T47D (cell line): Measurements from ENCODE around the gene GCSH.
"Not testable (repeated sequence)": the region's sequence is repeated elsewhere in the genome, so short reads cannot be mapped to it uniquely, and the experiment has no call there.

ENCODE experiments used
- DNase-seq, 2 experiments: peaks; one replicate each; pipeline versions ENCODE4 v3.0.0 to v3.0.0-alpha.2; 2011 to 2012; ENCODE audit warnings: low read depth in 1 of 2, low spot score in 1 of 2
- JUND ChIP-seq: IDR thresholded peaks from 2 replicates; pipeline ENCODE4 v1.6.1; 2012; ENCODE audit warnings: low read depth
- in situ Hi-C: cut with HindIII; loops from 2 replicates; pipeline ENCODE4 v1.10.0; 2016; ENCODE audit warnings: low sequenced_read_pairs, low pct_unique_long_range_greater_than_20kb

The GCSH gene

DNA sequence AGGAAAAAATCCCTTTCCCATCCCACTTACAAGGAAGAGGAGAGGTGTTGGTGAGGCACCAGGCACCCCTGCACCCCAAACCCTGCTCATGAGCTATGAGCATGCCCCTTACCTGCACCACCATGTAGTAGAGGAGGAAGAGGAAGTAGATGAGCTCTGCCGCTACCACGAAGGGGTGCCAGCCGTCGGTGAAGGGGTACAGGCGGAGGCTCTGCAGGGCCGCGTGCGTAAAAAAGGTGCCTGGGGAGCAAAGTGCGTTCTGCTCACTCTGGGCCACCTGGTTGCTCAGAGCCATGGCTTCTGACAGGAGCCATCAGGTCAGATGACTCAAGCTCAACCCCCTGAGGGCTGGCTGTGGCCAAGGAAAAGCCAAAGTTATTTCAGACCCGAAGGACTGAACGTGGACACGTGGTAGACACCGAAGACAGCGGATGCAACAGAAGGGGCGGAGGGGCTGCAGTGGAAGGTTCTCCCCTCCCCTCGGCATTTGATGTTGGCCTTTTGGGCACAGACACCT is 25.3 kb upstream of the GCSH start:
- in situ Hi-C loops: no loop called here
- no peak for TF ChIP-seq JUND
- no peak for DNase-seq

DNA sequence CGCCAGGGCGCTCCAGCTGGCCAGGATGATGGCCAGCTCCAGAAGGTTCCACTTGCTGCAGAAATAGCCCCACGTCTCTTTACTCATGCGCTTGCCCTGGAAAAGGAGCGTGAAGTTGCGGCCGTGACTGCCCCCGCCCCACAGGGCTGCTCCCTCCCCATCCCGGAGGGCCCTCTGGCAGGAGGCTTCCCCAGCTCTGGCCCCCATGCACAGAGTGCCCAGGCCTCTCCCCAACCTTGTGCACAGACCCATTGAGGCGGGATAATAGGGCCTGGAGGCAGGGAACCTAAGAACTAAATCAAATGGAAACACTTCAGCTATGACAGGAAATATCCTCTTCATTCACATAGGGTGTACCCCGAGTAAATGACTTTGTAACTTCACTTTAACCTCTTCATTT is 21.2 kb upstream of the GCSH start:
- DNase-seq: no peak
- in situ Hi-C loops: no loop called here
- TF ChIP-seq JUND: no peak

DNA sequence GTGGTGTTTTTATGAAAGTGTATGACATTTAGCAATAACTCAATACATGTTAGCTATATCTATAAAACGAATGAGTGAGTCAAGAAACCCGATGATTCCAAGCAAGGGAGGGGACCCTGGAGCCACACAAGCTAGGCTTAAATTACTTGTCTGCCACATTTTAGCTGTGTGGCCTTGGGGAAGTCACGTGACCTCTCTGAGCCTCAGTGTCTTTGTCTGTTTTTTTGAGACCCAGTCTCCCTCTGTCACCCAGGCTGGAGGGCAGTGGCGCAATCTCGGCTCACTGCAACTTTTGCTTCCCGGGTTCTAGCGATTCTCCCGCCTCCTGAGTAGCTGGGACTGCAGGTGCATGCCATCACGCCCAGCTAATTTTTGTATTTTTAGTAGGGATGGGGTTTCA is 20.1 kb upstream of the GCSH start:
- TF ChIP-seq JUND: no peak
- DNase-seq: no peak
- in situ Hi-C loops: no loop called here

DNA sequence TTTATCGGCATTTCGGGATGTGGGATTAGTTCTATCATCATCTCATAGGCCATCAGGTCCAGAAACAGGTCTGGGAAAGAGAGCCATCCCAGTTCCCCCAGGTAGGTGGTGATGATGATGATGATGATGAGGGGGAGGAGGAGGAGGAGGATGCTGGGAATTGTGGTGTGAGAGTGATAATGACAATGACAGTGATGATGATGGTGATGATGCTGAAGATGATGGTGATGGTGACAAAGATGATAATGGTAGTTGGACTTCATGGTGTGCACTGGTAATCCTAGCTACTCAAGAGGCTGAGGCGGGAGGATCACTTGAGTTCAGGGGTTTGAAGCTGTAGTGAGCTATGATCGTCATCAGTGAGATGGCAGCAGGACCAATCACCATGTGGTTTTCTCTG is 16.3 kb upstream of the GCSH start:
- no peak for DNase-seq
- no peak for TF ChIP-seq JUND
- in situ Hi-C loops: no loop called here

DNA sequence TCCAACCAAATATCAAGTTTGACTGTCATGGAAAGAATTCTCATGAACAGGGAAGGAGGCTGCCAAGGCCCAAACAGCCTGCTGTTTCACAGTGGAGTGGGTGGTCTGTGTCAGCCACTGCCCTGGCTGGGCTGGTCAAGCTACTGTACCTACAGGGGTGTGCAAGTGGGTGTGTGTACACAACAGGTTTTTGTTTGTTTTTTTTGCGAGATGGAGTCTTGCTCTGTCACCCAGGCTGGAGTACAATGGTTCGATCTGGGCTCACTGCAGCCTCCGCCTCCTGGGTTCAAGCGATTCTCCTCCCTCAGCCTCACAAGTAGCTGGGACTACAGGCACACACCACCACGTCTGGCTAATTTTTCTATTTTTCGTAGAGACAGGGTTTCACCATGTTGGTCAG is 13.1 kb upstream of the GCSH start:
- in situ Hi-C loops, DNase-seq: not testable (repeated sequence)

DNA sequence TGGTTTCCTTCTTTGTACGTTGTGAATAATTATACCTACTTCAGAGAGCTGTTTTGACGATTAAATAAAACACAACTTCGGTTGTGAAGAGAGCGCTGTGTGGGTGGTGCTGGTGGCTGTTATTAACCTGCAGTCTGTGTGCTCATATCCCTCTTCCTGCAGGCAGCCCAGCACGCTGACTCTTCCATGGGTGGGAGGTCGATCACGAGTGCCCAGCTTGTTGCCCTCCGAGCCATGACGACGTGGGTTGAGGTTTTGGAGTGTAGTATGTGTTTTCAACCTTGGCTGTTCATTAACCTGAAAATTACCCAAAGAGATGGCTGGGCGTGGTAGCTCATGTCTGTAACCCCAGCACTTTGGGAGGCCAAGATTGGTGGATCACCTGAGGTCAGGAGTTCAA is 11.3 kb upstream of the GCSH start:
- no peak for TF ChIP-seq JUND
- DNase-seq: no peak
- in situ Hi-C loops: no loop called here

DNA sequence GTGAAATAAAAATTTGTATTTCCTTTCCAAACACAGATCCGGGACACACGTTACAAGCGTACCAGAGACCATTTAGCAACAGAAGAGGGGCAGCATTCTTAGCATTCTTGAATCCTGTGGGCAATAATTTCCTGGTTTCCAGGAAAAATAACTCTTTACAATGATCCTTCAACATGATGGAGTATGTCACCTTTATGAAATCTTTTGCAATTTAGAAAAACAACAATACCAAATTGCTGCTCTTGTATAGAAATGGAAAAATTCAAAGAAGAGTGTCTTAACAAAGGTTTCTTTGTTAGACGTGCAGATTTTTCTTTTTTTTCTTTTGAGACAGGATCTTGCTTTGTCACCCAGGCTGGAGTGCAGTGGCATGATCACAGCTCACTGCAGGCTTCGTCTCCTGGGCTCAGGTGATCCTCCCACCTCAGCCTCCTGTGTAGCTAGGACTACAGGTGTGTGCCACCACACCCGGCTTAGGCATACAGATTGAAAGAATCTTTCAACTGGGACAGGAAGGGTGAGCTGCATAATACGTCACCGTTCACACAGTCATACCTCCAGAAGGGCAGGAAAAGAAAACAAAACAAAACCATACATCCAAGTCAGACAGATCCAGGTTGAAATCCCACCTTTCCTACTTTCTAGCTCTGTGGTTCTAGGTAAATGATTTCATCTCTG is 10.8 kb upstream of the GCSH start:
- no peak for DNase-seq
- in situ Hi-C loops: no loop called here
- no peak for TF ChIP-seq JUND

DNA sequence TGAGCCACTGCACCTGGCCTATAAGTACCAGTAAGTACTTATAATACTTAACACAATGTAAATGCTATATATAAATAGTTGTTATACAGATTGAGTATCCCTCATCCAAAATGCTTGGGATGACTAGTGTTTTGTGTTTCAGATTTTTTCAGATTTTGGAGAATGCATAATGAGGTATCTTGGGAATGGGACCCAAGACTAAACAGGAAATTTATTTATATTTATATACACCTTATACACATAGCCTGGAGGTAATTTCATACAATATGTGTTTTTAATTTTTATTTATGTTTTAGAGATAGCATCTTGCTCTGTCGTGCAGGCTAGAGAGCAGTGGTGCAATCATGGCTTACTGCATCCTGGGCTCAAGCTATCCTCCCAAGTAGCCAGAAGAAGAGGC is 9.8 kb upstream of the GCSH start:
- no peak for TF ChIP-seq JUND
- in situ Hi-C loops: no loop called here
- DNase-seq: peak in 1 of 2 experiments; percentile 54

DNA sequence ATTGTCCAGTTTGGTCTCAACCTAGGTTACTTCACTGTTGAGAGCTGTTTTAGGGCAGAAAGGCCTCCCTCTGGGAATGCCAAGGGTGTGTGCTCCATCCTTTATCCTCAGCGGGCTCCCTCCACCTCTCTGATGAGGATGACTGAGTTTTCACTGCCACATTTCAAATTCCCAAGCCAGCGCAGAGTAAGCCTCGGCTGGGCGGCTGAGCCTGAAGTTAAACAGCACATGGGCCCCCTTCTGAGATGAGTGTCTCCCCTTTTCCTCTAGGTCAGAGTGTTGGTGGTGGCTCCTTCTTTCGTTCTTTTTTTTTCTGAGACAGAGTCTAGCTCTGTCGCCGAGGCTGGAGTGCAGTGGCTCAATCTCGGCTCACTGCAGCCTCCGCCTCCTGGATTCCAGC is 5.5 kb upstream of the GCSH start:
- TF ChIP-seq JUND: no peak
- no peak for DNase-seq
- in situ Hi-C loops: no loop called here

DNA sequence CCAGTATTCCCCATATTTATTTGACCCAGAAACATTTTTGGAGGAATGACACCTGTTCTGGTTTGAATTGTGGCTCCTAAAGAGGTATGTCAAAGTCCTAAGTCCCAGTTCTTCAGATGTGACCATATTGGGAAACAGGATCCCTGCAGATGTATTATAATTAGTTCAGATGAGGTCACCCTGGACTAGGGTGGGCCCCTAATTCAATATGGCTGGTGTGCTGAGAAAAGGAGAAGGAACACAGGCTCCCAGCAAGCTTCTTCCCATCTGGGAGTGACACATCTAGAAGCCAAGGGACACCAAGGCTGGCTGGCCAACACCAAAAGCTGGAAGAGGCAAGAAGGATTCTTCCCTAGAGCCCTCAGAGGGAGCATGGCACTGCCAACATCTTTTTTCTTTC is 3.8 kb upstream of the GCSH start:
- no peak for DNase-seq
- in situ Hi-C loops: no loop called here
- TF ChIP-seq JUND: no peak

DNA sequence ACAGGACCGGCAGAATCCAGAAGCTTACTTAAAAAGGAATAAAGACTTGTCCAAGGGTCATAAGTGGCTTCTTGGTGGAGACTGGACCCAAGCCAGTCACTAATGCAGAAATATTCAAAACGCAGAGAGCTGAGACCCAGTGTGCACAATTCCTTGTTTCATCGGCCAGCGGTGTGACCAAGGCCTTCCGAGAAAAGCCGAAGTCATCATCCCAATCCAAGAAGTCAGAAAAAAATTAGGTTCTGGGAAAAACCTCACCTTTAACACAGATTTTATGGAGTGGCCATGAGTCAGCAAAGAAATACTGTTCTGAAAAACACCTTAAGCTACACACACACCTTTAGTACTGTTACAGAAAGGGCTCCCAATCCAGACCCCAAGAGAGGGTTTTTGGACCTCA is 1.0 kb upstream of the GCSH start:
- in situ Hi-C loops: no loop called here
- no peak for TF ChIP-seq JUND
- no peak for DNase-seq

DNA sequence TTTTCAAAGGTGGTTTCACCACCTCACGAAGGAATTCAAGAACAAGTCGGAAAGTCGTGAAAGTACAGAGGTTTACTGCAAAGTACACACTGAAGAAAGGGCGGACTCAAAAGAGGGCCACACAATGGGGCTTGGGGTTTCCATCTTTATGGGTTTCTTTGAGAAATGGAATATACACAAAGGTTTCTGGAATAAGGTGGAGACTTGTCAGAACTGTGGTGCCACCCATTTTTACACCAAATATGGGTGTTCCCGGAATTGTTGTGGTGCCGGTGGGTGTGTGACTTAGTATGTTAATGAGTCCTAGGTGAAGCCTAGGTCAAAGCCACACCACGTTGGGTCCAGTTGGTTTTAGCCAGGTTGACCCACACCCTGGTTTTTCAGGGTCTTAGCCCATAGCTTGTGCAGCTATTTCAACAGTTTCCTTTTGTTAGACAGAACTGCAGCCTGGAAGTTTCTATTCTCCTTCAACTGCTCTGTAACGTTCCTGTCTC is 567 bp upstream of the GCSH start:
- in situ Hi-C loops: no loop called here
- no peak for TF ChIP-seq JUND
- no peak for DNase-seq

DNA sequence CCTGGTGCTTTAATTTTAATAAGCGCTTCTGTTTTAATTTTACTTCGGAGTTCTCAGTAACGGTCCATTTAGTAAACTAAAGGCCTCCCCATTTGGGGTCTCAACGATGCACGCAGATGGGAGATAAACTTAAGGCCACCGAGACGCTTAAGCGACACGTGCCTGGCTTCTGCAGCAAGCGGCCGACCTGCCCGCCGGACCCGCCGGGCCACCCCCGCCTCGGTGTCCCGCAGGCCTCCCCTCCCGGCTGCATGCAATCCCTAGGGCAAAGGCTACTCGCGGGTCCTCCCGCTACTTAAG is 592 bp downstream of the GCSH start:
- in situ Hi-C loops: no loop called here
- TF ChIP-seq JUND: no peak
- no peak for DNase-seq

DNA sequence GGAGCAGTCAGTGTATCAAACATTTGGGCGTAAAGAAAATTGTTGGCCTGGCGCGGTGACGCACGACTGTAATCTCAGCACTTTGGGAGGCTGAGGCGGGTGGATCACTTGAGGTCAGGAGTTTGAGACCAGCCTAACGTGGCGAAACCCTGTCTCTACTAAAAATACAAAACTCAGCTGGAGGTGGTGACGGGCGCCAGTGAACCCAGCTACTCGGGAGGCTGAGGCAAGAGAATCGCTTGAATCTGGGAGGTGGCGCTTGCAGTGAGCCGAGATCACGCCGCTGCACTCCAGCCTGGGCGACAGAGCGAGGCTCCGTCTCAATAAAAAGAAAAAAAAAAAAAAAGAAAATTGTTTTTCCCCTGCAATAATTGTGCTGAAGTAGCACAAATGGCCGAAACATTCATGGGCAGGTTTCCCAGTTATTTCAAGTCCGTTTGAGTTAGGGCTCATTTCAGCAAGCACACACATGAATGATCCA is 1.4 kb downstream of the GCSH start:
- DNase-seq: no peak
- no peak for TF ChIP-seq JUND
- in situ Hi-C loops: no loop called here
